Colonic mucosa (tissue), 4 donors: ENCODE results near the gene SPTBN1. TPM values are rescaled to one million over a fixed set of nuclear protein-coding genes. Genes with fewer than 3 reads are reported as not detected.

ENCODE experiments used
- DNase-seq: peaks from one replicate; pipeline ENCODE4 v3.0.0-alpha.2; 2020
- H3K27ac ChIP-seq: fragments of 200-600 bp; one replicate; pipeline ENCODE4 v1.8.0; 2021
- H3K27me3 ChIP-seq: fragments of 200-600 bp; one replicate; pipeline ENCODE4 v1.8.0; 2021
- H3K36me3 ChIP-seq: fragments of 200-600 bp; one replicate; pipeline ENCODE4 v1.8.0; 2021
- H3K4me1 ChIP-seq: fragments of 200-600 bp; one replicate; pipeline ENCODE4 v1.8.0; 2021; ENCODE audit warnings: mild to moderate bottlenecking
- H3K4me3 ChIP-seq: fragments of 200-600 bp; one replicate; pipeline ENCODE4 v1.8.0; 2021
- H3K9ac ChIP-seq, 2 donors: one replicate each; pipeline ENCODE4 v1.7.0; 2013; ENCODE audit warnings: control low read depth in 2 of 2, low read depth in 2 of 2, low read length in 2 of 2
- H3K9me3 ChIP-seq: fragments of 200-600 bp; one replicate; pipeline ENCODE4 v1.8.0; 2021
- intact Hi-C: fragments of 100-400 bp; cut with DNase I; formaldehyde crosslinking; loops from one replicate; pipeline ENCODE4 v1.14.1; 2022
- total RNA-seq, 2 donors: library from RNA; stranded (reverse); fragmentation: NEBNext Ultra II Directional in 1 of 2; extraction: Animal tissue kit (Norgen Biotek cat#: 25700) in 1 of 2; gene quantifications; one replicate each; pipeline ENCODE4 v1.2.1, GENCODE V29; 2021
- TF ChIP-seq, protein P1 (sequence below): fragments of 200-600 bp; IDR thresholded peaks from one replicate; pipeline ENCODE4 v1.8.0; 2022; ENCODE audit warnings: antibody characterized with exemption, mild to moderate bottlenecking
- donor health status: healthy.
- donor health status: DM: no; HTN: no; CAD: no.
- donor health status: DM: no; HTN: no; CAD: no.

The SPTBN1 gene
- total RNA-seq, 2 donors from 2014 or later, result 325 to 338 TPM

- no peak for DNase-seq
These were observed 93.3 kb downstream of the SPTBN1 start for GRCh38 chr2:54549430-54549829.

DNA sequence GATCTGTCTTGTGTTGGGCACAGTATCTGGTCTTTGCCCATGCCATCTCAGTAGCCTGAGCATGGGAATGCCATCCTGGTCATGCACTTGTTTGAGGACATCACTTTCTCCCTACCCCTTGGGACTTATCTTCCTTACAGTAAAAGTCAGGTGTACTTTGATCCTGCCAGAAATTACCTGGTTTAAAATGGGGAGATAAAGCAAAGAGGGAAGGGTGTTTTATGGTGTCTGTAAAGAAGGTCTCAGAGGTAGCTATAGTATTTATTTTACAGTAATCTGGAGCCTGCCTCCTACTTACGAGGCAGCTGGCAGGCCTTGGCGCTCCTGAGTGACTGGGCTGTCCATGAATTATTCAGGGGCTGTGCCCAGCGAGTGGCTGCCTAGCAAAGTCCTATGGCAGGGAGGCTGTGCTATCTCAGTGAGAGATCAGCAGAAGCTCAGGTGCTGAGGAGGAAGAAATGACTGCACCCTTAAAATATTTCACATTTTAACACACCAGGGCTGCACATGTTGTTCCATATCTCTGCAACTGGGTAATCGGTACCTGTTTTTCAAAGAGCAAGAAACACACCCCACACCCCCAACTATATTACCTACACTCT, 93.9 kb downstream of the SPTBN1 start:
- H3K4me3 ChIP-seq, result no peak overlapping the region
- DNase-seq, result peak; percentile 83
- TF ChIP-seq, protein P1, sequence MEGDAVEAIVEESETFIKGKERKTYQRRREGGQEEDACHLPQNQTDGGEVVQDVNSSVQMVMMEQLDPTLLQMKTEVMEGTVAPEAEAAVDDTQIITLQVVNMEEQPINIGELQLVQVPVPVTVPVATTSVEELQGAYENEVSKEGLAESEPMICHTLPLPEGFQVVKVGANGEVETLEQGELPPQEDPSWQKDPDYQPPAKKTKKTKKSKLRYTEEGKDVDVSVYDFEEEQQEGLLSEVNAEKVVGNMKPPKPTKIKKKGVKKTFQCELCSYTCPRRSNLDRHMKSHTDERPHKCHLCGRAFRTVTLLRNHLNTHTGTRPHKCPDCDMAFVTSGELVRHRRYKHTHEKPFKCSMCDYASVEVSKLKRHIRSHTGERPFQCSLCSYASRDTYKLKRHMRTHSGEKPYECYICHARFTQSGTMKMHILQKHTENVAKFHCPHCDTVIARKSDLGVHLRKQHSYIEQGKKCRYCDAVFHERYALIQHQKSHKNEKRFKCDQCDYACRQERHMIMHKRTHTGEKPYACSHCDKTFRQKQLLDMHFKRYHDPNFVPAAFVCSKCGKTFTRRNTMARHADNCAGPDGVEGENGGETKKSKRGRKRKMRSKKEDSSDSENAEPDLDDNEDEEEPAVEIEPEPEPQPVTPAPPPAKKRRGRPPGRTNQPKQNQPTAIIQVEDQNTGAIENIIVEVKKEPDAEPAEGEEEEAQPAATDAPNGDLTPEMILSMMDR, result no peak
- no peaks in the 10 kb centered on the region for H3K27me3 ChIP-seq
- intact Hi-C loops, result no loop called here
- peak overlapping the region; percentile 77 for H3K27ac ChIP-seq
- no peaks in the 10 kb centered on the region for H3K9me3 ChIP-seq
- peaks cover 18% of the 10 kb centered on the region for H3K4me1 ChIP-seq
- peak overlapping the region in 1 of 2 donors; percentile 59 for H3K9ac ChIP-seq
- no peaks in the 10 kb centered on the region for H3K36me3 ChIP-seq

More at GRCh38 chr2:54549430-54549829, 93.3 kb downstream of the SPTBN1 start:
- H3K36me3 ChIP-seq, result no peaks in the 10 kb centered on the region
- TF ChIP-seq, protein P1, result no peak
- intact Hi-C loops, result no loop called here
- H3K4me3 ChIP-seq, result no peak overlapping the region
- H3K9ac ChIP-seq, result peak overlapping the region in 1 of 2 donors; percentile 59
- peaks cover 18% of the 10 kb centered on the region for H3K4me1 ChIP-seq
- peak overlapping the region; percentile 77 for H3K27ac ChIP-seq
- no peaks in the 10 kb centered on the region for H3K27me3 ChIP-seq
- no peaks in the 10 kb centered on the region for H3K9me3 ChIP-seq

- Histone ChIP-seq H3K9me3 (no peaks in the 10 kb centered on the region), H3K9ac (peak overlapping the region in 1 of 2 donors; percentile 55), H3K36me3 (no peaks in the 10 kb centered on the region), H3K4me1 (peaks cover 18% of the 10 kb centered on the region), H3K27me3 (no peaks in the 10 kb centered on the region), H3K4me3 (no peak overlapping the region), H3K27ac (peak overlapping the region; percentile 77)
- TF ChIP-seq, protein P1, result no peak
- DNase-seq, result no peak
- intact Hi-C loops, result no loop called here
These were observed 94.4 kb downstream of the SPTBN1 start for GRCh38 chr2:54550547-54550946.

DNA sequence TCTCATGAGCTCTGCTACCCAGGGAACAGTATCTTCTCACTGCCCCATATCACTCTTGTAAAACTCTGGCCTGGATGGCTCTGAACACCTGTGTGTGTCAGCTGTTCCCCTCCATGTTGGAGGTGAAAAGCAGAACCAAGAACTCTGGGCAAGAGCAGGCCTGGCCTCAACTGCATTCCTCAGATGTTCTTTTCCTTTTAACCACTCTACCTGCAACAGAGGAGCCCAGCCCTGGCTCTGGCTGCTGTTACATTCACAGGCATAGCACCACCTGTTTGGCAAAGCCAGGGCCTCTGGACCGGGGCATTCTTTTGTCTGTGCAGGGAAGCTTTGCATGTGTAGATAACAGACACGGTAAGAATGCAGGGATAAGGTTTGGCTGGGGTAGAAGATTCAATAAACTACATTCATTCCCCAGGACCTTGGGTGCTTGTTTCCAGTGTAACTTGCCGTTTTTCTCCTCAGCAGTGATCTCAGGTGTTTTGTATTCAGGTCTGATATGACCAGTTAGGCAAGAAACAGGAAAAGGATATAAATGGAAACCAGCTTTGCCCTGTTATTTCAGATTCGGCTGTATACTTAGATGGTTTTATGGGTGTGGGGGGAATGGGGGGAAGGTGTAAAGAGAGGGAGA, 95.1 kb downstream of the SPTBN1 start:
- intact Hi-C loops, result no loop called here
- Histone ChIP-seq H3K27ac (peak overlapping the region; percentile 77), H3K4me1 (peaks cover 21% of the 10 kb centered on the region), H3K36me3 (no peaks in the 10 kb centered on the region), H3K27me3 (no peaks in the 10 kb centered on the region), H3K9ac (peak overlapping the region in 1 of 2 donors; percentile 55), H3K9me3 (no peaks in the 10 kb centered on the region), H3K4me3 (no peak overlapping the region)
- no peak for DNase-seq
- TF ChIP-seq, protein P1, result no peak

- H3K4me1 ChIP-seq, result peaks cover 23% of the 10 kb centered on the region
- H3K27ac ChIP-seq, result no peak overlapping the region
- H3K4me3 ChIP-seq, result no peak overlapping the region
- no peak for DNase-seq
- H3K27me3 ChIP-seq, result no peaks in the 10 kb centered on the region
- H3K9ac ChIP-seq, result no peak overlapping the region
- TF ChIP-seq, protein P1, result no peak
- H3K36me3 ChIP-seq, result no peaks in the 10 kb centered on the region
- H3K9me3 ChIP-seq, result no peaks in the 10 kb centered on the region
- intact Hi-C loops, result no loop called here
These were observed 96.9 kb downstream of the SPTBN1 start for GRCh38 chr2:54553075-54553474.
